HEK293 (cell line): ENCODE measurements around the gene KANK2.

Experiments
- EGR2 ChIP-seq: fragments of 450-650 bp; formaldehyde crosslinking; IDR thresholded peaks from 2 replicates; pipeline ENCODE4 v1.5.1; 2016; ENCODE audit warnings: low read depth, missing biosample characterization, missing genetic modification characterization
- FEZF1 ChIP-seq: fragments of 450-650 bp; formaldehyde crosslinking; IDR thresholded peaks from 2 replicates; pipeline ENCODE4 v1.5.1; 2016; ENCODE audit warnings: missing biosample characterization, missing genetic modification characterization
- GFI1B ChIP-seq: fragments of 450-650 bp; formaldehyde crosslinking; IDR thresholded peaks from 2 replicates; pipeline ENCODE4 v1.5.1; 2016; ENCODE audit warnings: missing biosample characterization, missing genetic modification characterization
- GLI4 ChIP-seq: fragments of 450-650 bp; formaldehyde crosslinking; IDR thresholded peaks from 2 replicates; pipeline ENCODE4 v1.5.1; 2016; ENCODE audit warnings: missing biosample characterization, missing genetic modification characterization
- IKZF3 ChIP-seq: fragments of 450-650 bp; IDR thresholded peaks from 2 replicates; pipeline ENCODE4 v1.5.0; 2018; ENCODE audit warnings: missing biosample characterization, mild to moderate bottlenecking, missing genetic modification characterization, moderate library complexity
- KLF8 ChIP-seq: fragments of 450-650 bp; formaldehyde crosslinking; IDR thresholded peaks from 2 replicates; pipeline ENCODE4 v1.5.1; 2016; ENCODE audit warnings: missing biosample characterization, missing genetic modification characterization
- MYNN ChIP-seq: fragments of 450-650 bp; formaldehyde crosslinking; IDR thresholded peaks from 2 replicates; pipeline ENCODE4 v1.5.1; 2016; ENCODE audit warnings: missing biosample characterization, missing genetic modification characterization, borderline replicate concordance
- SCRT1 ChIP-seq: fragments of 450-650 bp; formaldehyde crosslinking; IDR thresholded peaks from 2 replicates; pipeline ENCODE4 v1.5.1; 2016; ENCODE audit warnings: missing biosample characterization, missing genetic modification characterization, borderline replicate concordance
- SP2 ChIP-seq: fragments of 450-650 bp; formaldehyde crosslinking; IDR thresholded peaks from 2 replicates; pipeline ENCODE4 v1.5.1; 2016; ENCODE audit warnings: missing biosample characterization, missing genetic modification characterization
- TRIM28 ChIP-seq: IDR thresholded peaks from 2 replicates; pipeline ENCODE4 v1.6.1; 2011; ENCODE audit warnings: low read length, control low read depth, borderline replicate concordance
- ZBTB1 ChIP-seq: fragments of 450-650 bp; formaldehyde crosslinking; IDR thresholded peaks from 2 replicates; pipeline ENCODE4 v1.5.1; 2016; ENCODE audit warnings: missing biosample characterization, missing genetic modification characterization
- ZNF311 ChIP-seq: fragments of 450-650 bp; formaldehyde crosslinking; IDR thresholded peaks from 2 replicates; pipeline ENCODE4 v1.5.1; 2017; ENCODE audit warnings: missing biosample characterization, missing genetic modification characterization, borderline replicate concordance
- ZNF335 ChIP-seq: fragments of 450-650 bp; formaldehyde crosslinking; conservative IDR thresholded peaks from 2 replicates; pipeline ENCODE4 v1.5.1; 2016; ENCODE audit warnings: missing biosample characterization, missing genetic modification characterization
- ZNF37A ChIP-seq: fragments of 450-650 bp; IDR thresholded peaks from 2 replicates; pipeline ENCODE4 v1.5.1; 2018; ENCODE audit warnings: missing biosample characterization, missing genetic modification characterization
- ZNF501 ChIP-seq: fragments of 450-650 bp; formaldehyde crosslinking; IDR thresholded peaks from 2 replicates; pipeline ENCODE4 v1.5.1; 2016; ENCODE audit warnings: missing biosample characterization, missing genetic modification characterization
- ZNF510 ChIP-seq: fragments of 450-650 bp; formaldehyde crosslinking; IDR thresholded peaks from 2 replicates; pipeline ENCODE4 v1.5.1; 2018; ENCODE audit warnings: mild to moderate bottlenecking, missing genetic modification characterization, missing biosample characterization; ENCODE audit not compliant: insufficient replicate concordance
- ZNF544 ChIP-seq: fragments of 450-650 bp; formaldehyde crosslinking; IDR thresholded peaks from 2 replicates; pipeline ENCODE4 v1.5.0; 2017; ENCODE audit warnings: missing biosample characterization, missing genetic modification characterization
- ZNF558 ChIP-seq: fragments of 450-650 bp; formaldehyde crosslinking; IDR thresholded peaks from 2 replicates; pipeline ENCODE4 v1.5.1; 2016; ENCODE audit warnings: missing biosample characterization, missing genetic modification characterization
- ZNF621 ChIP-seq: fragments of 450-650 bp; formaldehyde crosslinking; IDR thresholded peaks from 2 replicates; pipeline ENCODE4 v1.5.1; 2017; ENCODE audit warnings: missing biosample characterization, missing genetic modification characterization
- ZNF660 ChIP-seq: fragments of 450-650 bp; IDR thresholded peaks from 2 replicates; pipeline ENCODE4 v1.5.1; 2018; ENCODE audit warnings: missing biosample characterization, mild to moderate bottlenecking, missing genetic modification characterization
- ZNF701 ChIP-seq: fragments of 450-650 bp; formaldehyde crosslinking; IDR thresholded peaks from 2 replicates; pipeline ENCODE4 v1.5.1; 2016; ENCODE audit warnings: missing biosample characterization, missing genetic modification characterization
- ZNF707 ChIP-seq: fragments of 450-650 bp; formaldehyde crosslinking; IDR thresholded peaks from 2 replicates; pipeline ENCODE4 v1.5.1; 2016; ENCODE audit warnings: missing biosample characterization, missing genetic modification characterization
- TF ChIP-seq, protein P1 (sequence below): fragments of 450-650 bp; formaldehyde crosslinking; IDR thresholded peaks from 2 replicates; pipeline ENCODE4 v1.5.1; 2016; ENCODE audit warnings: missing biosample characterization, missing genetic modification characterization
- TF ChIP-seq, protein P2 (sequence below): fragments of 450-650 bp; formaldehyde crosslinking; IDR thresholded peaks from 2 replicates; pipeline ENCODE4 v1.5.1; 2016; ENCODE audit warnings: missing biosample characterization, missing genetic modification characterization
- TF ChIP-seq, protein P3 (sequence below): fragments of 450-650 bp; formaldehyde crosslinking; IDR thresholded peaks from 2 replicates; pipeline ENCODE4 v1.5.1; 2016; ENCODE audit warnings: missing biosample characterization, missing genetic modification characterization
- TF ChIP-seq, protein P4 (sequence below): fragments of 450-650 bp; formaldehyde crosslinking; IDR thresholded peaks from 2 replicates; pipeline ENCODE4 v1.5.1; 2017; ENCODE audit warnings: missing biosample characterization, missing genetic modification characterization
- TF ChIP-seq, protein P5 (sequence below): fragments of 450-650 bp; formaldehyde crosslinking; optimal IDR thresholded peaks from 2 replicates; pipeline ENCODE3; 2016; ENCODE audit warnings: missing biosample characterization, mild to moderate bottlenecking, missing genetic modification characterization
- TF ChIP-seq, protein P6 (sequence below): fragments of 450-650 bp; IDR thresholded peaks from 2 replicates; pipeline ENCODE4 v1.5.1; 2018; ENCODE audit warnings: missing biosample characterization, mild to moderate bottlenecking, missing genetic modification characterization
- TF ChIP-seq, protein P7 (sequence below): fragments of 450-650 bp; formaldehyde crosslinking; IDR thresholded peaks from 2 replicates; pipeline ENCODE4 v1.5.1; 2016; ENCODE audit warnings: missing biosample characterization, missing genetic modification characterization

Gene KANK2

DNA sequence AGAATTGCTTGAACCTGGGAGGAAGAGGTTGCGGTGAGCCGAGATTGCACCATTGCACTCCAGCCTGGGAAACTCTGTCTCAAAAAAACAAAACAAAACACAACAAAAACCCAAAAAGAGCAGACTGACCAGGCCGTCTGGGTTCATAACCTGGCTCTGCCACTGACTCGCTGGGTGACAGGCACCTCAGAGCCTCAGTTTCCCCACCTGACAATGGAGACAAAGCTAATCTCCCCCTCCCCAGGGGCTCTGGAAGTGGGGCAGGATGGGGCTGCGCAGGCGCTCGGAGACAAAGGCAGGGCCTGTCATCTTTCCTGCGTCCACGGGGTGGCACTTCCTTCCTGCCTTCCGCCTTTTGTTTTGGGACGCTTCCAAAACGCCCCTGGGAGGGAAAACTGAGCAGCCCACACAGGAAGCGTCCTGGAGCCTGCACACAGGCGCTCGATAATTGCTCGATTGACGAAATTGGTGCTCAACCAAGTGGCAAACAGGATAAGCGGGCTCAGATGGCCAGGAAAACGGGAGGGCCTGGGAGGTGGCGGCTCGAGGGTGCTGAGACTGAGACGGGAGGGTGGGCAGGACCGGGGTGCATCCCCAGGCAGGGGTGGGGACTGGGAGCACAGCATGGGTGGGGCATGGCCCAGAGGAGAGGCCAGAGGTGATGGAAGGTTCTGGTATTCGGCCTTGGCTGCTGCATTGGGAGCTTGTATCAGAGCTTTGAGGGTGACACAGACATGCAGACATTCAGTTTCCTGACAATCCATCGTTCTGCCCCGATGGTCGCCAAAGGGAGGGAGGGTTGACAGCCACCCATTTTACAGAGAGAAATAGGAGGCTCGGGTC, 59.6 kb downstream of the KANK2 start (continued):
- TF ChIP-seq, protein P1, sequence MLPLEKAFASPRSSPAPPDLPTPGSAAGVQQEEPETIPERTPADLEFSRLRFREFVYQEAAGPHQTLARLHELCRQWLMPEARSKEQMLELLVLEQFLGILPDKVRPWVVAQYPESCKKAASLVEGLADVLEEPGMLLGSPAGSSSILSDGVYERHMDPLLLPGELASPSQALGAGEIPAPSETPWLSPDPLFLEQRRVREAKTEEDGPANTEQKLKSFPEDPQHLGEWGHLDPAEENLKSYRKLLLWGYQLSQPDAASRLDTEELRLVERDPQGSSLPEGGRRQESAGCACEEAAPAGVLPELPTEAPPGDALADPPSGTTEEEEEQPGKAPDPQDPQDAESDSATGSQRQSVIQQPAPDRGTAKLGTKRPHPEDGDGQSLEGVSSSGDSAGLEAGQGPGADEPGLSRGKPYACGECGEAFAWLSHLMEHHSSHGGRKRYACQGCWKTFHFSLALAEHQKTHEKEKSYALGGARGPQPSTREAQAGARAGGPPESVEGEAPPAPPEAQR (tag by site-specific recombination): no peak
- TF ChIP-seq ZNF544 (tag by site-specific recombination): no peak
- no peak for TF ChIP-seq TRIM28
- no peak for TF ChIP-seq SCRT1 (tag by site-specific recombination)
- TF ChIP-seq ZNF707 (tag by site-specific recombination): no peak
- TF ChIP-seq, protein P2, sequence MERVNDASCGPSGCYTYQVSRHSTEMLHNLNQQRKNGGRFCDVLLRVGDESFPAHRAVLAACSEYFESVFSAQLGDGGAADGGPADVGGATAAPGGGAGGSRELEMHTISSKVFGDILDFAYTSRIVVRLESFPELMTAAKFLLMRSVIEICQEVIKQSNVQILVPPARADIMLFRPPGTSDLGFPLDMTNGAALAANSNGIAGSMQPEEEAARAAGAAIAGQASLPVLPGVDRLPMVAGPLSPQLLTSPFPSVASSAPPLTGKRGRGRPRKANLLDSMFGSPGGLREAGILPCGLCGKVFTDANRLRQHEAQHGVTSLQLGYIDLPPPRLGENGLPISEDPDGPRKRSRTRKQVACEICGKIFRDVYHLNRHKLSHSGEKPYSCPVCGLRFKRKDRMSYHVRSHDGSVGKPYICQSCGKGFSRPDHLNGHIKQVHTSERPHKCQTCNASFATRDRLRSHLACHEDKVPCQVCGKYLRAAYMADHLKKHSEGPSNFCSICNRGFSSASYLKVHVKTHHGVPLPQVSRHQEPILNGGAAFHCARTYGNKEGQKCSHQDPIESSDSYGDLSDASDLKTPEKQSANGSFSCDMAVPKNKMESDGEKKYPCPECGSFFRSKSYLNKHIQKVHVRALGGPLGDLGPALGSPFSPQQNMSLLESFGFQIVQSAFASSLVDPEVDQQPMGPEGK: peak; percentile 93
- peak; percentile 86 for TF ChIP-seq SP2 (tag by site-specific recombination)
- TF ChIP-seq, protein P3, sequence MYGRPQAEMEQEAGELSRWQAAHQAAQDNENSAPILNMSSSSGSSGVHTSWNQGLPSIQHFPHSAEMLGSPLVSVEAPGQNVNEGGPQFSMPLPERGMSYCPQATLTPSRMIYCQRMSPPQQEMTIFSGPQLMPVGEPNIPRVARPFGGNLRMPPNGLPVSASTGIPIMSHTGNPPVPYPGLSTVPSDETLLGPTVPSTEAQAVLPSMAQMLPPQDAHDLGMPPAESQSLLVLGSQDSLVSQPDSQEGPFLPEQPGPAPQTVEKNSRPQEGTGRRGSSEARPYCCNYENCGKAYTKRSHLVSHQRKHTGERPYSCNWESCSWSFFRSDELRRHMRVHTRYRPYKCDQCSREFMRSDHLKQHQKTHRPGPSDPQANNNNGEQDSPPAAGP: peak; percentile 95; the same call in 1 of the 2 replicates
- TF ChIP-seq ZNF558 (tag by site-specific recombination): no peak; the same call in 1 of the 2 replicates
- peak; percentile 98 for TF ChIP-seq FEZF1 (tag by site-specific recombination)
- peak; percentile 21; the same call in 1 of the 2 replicates for TF ChIP-seq ZNF335
- TF ChIP-seq MYNN (tag by site-specific recombination): no peak
- no peak for TF ChIP-seq ZNF37A (tag by site-specific recombination)
- TF ChIP-seq GFI1B (tag by site-specific recombination): no peak
- no peak for TF ChIP-seq ZNF311 (tag by site-specific recombination)
- TF ChIP-seq, protein P4, sequence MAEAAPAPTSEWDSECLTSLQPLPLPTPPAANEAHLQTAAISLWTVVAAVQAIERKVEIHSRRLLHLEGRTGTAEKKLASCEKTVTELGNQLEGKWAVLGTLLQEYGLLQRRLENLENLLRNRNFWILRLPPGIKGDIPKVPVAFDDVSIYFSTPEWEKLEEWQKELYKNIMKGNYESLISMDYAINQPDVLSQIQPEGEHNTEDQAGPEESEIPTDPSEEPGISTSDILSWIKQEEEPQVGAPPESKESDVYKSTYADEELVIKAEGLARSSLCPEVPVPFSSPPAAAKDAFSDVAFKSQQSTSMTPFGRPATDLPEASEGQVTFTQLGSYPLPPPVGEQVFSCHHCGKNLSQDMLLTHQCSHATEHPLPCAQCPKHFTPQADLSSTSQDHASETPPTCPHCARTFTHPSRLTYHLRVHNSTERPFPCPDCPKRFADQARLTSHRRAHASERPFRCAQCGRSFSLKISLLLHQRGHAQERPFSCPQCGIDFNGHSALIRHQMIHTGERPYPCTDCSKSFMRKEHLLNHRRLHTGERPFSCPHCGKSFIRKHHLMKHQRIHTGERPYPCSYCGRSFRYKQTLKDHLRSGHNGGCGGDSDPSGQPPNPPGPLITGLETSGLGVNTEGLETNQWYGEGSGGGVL (tag by site-specific recombination): peak; percentile 41
- TF ChIP-seq, protein P5, sequence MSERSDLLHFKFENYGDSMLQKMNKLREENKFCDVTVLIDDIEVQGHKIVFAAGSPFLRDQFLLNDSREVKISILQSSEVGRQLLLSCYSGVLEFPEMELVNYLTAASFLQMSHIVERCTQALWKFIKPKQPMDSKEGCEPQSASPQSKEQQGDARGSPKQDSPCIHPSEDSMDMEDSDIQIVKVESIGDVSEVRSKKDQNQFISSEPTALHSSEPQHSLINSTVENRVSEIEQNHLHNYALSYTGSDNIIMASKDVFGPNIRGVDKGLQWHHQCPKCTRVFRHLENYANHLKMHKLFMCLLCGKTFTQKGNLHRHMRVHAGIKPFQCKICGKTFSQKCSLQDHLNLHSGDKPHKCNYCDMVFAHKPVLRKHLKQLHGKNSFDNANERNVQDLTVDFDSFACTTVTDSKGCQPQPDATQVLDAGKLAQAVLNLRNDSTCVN (tag by site-specific recombination): no peak
- TF ChIP-seq ZNF701 (tag by site-specific recombination): no peak
- peak; percentile 90 for TF ChIP-seq ZNF660
- TF ChIP-seq IKZF3 (tag by site-specific recombination): peak; percentile 98
- peak; percentile 77 for TF ChIP-seq EGR2 (tag by site-specific recombination)
- TF ChIP-seq ZNF510 (tag by site-specific recombination): no peak
- TF ChIP-seq, protein P6, sequence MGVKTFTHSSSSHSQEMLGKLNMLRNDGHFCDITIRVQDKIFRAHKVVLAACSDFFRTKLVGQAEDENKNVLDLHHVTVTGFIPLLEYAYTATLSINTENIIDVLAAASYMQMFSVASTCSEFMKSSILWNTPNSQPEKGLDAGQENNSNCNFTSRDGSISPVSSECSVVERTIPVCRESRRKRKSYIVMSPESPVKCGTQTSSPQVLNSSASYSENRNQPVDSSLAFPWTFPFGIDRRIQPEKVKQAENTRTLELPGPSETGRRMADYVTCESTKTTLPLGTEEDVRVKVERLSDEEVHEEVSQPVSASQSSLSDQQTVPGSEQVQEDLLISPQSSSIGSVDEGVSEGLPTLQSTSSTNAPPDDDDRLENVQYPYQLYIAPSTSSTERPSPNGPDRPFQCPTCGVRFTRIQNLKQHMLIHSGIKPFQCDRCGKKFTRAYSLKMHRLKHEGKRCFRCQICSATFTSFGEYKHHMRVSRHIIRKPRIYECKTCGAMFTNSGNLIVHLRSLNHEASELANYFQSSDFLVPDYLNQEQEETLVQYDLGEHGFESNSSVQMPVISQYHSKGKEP (tag by site-specific recombination): no peak; the same call in 1 of the 2 replicates
- TF ChIP-seq, protein P7, sequence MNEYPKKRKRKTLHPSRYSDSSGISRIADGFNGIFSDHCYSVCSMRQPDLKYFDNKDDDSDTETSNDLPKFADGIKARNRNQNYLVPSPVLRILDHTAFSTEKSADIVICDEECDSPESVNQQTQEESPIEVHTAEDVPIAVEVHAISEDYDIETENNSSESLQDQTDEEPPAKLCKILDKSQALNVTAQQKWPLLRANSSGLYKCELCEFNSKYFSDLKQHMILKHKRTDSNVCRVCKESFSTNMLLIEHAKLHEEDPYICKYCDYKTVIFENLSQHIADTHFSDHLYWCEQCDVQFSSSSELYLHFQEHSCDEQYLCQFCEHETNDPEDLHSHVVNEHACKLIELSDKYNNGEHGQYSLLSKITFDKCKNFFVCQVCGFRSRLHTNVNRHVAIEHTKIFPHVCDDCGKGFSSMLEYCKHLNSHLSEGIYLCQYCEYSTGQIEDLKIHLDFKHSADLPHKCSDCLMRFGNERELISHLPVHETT (tag by site-specific recombination): peak; percentile 40; the same call in 1 of the 2 replicates
- TF ChIP-seq GLI4 (tag by site-specific recombination): no peak
- TF ChIP-seq ZBTB1 (tag by site-specific recombination): no peak
- no peak for TF ChIP-seq ZNF621 (tag by site-specific recombination)
- TF ChIP-seq ZNF501 (tag by site-specific recombination): peak; percentile 46; the same call in 1 of the 2 replicates
- peak; percentile 75 for TF ChIP-seq KLF8 (tag by site-specific recombination)
